Measurements from ENCODE around the gene ARFGEF2.

DNA sequence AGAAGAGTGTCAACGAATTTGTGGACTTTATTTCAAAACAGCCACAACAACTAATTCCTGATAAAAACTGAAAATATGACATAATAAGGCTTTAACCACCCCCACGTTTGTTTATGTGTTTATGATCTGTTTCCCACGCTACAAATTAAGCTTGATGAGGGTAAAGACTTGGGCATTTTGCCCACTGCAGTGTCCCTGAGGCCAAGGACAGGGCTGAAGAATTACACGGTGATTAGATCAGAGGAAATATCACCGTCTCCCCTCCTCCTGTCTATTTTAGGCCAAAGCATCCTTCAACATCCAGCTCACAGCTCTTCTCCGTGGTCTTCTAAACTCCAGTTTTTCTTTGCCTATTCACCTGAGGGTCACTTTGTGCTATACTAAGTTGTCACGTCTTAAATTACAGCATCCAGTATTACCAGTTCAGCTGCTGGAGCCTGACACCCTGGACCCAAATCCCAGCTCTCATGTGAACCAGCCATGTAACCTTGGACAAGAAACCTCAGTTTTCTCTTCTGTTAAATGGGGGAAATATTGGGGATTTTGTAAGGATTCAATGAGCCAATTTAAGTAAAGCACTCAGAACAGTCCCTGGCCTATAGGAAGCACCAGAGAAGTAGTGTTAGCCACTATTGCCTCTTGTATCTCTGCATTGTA lies 15.2 kb upstream of the ARFGEF2 start:
- TF ChIP-seq, protein P1, sequence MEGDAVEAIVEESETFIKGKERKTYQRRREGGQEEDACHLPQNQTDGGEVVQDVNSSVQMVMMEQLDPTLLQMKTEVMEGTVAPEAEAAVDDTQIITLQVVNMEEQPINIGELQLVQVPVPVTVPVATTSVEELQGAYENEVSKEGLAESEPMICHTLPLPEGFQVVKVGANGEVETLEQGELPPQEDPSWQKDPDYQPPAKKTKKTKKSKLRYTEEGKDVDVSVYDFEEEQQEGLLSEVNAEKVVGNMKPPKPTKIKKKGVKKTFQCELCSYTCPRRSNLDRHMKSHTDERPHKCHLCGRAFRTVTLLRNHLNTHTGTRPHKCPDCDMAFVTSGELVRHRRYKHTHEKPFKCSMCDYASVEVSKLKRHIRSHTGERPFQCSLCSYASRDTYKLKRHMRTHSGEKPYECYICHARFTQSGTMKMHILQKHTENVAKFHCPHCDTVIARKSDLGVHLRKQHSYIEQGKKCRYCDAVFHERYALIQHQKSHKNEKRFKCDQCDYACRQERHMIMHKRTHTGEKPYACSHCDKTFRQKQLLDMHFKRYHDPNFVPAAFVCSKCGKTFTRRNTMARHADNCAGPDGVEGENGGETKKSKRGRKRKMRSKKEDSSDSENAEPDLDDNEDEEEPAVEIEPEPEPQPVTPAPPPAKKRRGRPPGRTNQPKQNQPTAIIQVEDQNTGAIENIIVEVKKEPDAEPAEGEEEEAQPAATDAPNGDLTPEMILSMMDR (IDR thresholded peaks at IDR 0.05) = no peak
- TF ChIP-seq POLR2AphosphoS5 (IDR thresholded peaks at IDR 0.05) (no peak), POLR2A (IDR thresholded peaks at IDR 0.05) (no peak)
